Nephron progenitor cell (in vitro differentiated cells): ENCODE results near the gene DENND2D.

Experiments used
- DNase-seq: peaks from one replicate; pipeline ENCODE4 v3.0.0; 2021
- H3K27ac Mint-ChIP-seq: 2 replicates; pipeline ENCODE4 v1.8.0; 2021; ENCODE audit warnings: mild to moderate bottlenecking, moderate library complexity, mixed read lengths
- H3K27me3 Mint-ChIP-seq: 2 replicates; pipeline ENCODE4 v1.8.0; 2021; ENCODE audit warnings: mild to moderate bottlenecking, low read depth, mixed read lengths; ENCODE audit not compliant: poor library complexity
- H3K36me3 Mint-ChIP-seq: 2 replicates; pipeline ENCODE4 v1.8.0; 2021; ENCODE audit warnings: low read depth, mixed read lengths
- H3K4me1 Mint-ChIP-seq: 2 replicates; pipeline ENCODE4 v1.8.0; 2021; ENCODE audit warnings: mixed read lengths
- H3K4me3 Mint-ChIP-seq: 2 replicates; pipeline ENCODE4 v1.8.0; 2021; ENCODE audit warnings: mild to moderate bottlenecking, moderate library complexity, mixed read lengths
- H3K9me3 Mint-ChIP-seq: 2 replicates; pipeline ENCODE4 v1.8.0; 2021; ENCODE audit warnings: mild to moderate bottlenecking, moderate library complexity, mixed read lengths
- TF ChIP-seq, protein P1 (sequence below): fragments of 200-600 bp; sonication (generic); IDR thresholded peaks from 2 replicates; pipeline ENCODE4 v1.5.0; 2021; ENCODE audit warnings: antibody characterized with exemption

DENND2D gene

DNA sequence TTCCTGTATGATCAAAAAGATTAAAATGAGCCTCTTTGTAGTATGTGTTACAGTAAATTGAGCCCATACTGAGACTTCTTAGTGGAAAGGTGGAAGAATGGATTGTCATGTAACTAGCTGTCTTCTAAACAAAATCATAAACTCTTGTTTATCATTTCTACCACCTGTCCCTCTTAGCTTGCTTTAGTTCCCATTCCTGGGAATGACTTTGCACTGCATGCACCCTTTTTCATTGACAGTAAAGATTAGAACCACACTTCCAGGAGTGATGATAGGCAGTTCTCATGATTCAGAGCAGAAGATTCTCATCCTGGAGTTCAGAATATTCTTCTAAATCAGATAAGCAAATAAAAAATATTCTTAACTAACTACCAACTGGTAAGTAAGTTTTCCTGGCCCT is 28.0 kb downstream of the DENND2D start:
- peaks cover 5% of the 10 kb centered on the region for H3K4me1 Mint-ChIP-seq

DNA sequence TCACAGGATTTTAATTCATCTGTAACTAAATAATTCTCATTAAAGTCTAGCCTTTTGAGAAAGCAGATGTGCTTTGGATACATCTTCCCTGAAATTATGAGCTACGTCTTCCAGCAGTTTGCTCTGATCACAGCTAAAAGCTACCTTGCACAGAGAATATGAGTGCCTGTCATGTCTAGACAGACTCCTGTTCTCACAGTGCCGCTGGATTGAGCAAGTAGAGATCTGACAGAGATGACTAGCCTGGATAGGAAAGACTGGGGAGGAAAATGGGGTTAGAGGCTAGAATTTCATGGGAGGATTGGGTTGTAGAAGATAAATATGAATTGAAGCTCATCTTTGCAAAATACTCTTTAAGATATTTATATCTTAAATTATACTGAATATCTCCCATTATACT is 36.3 kb downstream of the DENND2D start:
- H3K9me3 Mint-ChIP-seq: no peaks in the 10 kb centered on the region
- H3K4me3 Mint-ChIP-seq: no peak overlapping the region
- no peaks in the 10 kb centered on the region for H3K4me1 Mint-ChIP-seq
- no peaks in the 10 kb centered on the region for H3K27me3 Mint-ChIP-seq
- H3K36me3 Mint-ChIP-seq: peaks cover 35% of the 10 kb centered on the region
- TF ChIP-seq, protein P1, sequence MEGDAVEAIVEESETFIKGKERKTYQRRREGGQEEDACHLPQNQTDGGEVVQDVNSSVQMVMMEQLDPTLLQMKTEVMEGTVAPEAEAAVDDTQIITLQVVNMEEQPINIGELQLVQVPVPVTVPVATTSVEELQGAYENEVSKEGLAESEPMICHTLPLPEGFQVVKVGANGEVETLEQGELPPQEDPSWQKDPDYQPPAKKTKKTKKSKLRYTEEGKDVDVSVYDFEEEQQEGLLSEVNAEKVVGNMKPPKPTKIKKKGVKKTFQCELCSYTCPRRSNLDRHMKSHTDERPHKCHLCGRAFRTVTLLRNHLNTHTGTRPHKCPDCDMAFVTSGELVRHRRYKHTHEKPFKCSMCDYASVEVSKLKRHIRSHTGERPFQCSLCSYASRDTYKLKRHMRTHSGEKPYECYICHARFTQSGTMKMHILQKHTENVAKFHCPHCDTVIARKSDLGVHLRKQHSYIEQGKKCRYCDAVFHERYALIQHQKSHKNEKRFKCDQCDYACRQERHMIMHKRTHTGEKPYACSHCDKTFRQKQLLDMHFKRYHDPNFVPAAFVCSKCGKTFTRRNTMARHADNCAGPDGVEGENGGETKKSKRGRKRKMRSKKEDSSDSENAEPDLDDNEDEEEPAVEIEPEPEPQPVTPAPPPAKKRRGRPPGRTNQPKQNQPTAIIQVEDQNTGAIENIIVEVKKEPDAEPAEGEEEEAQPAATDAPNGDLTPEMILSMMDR: no peak
- no peak for DNase-seq
- no peak overlapping the region for H3K27ac Mint-ChIP-seq

More for the DNA sequence above, 28.0 kb downstream of the DENND2D start:
- H3K27ac Mint-ChIP-seq: no peak overlapping the region
- no peak overlapping the region for H3K4me3 Mint-ChIP-seq
- no peaks in the 10 kb centered on the region for H3K9me3 Mint-ChIP-seq
- TF ChIP-seq, protein P1: no peak
- no peak for DNase-seq
- H3K27me3 Mint-ChIP-seq: no peaks in the 10 kb centered on the region
- H3K36me3 Mint-ChIP-seq: peaks cover 44% of the 10 kb centered on the region

DNA sequence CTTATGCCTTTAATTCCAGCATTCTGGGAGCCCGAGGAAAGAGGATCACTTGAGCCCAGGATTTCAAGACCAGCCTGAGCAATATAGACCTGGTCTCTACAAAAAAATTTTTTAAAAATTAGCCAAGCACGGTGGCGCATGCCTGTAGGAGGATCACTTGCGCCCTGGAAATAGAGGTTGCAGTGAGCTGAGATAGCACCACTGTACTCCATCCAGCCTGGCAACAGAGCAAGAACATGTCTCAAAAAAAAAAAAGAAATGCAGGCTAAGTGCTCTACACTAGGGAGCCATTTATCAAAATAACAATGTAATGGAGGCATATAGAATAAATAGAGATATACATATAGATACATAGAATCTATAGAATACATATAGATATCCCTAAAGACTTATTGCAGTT is 37.1 kb downstream of the DENND2D start:
- TF ChIP-seq, protein P1: no peak
- Mint-ChIP-seq H3K9me3 (no peaks in the 10 kb centered on the region), H3K27me3 (no peaks in the 10 kb centered on the region), H3K4me3 (no peak overlapping the region), H3K36me3 (peaks cover 34% of the 10 kb centered on the region), H3K4me1 (no peaks in the 10 kb centered on the region), H3K27ac (no peak overlapping the region)
- no peak for DNase-seq

- TF ChIP-seq, protein P1: no peak
- H3K36me3 Mint-ChIP-seq: peaks cover 26% of the 10 kb centered on the region
- no peak for DNase-seq
- peak overlapping the region; percentile 55 for H3K27ac Mint-ChIP-seq
- no peaks in the 10 kb centered on the region for H3K9me3 Mint-ChIP-seq
- H3K4me1 Mint-ChIP-seq: no peaks in the 10 kb centered on the region
- no peaks in the 10 kb centered on the region for H3K27me3 Mint-ChIP-seq
- H3K4me3 Mint-ChIP-seq: no peak overlapping the region
These were observed 38.0 kb downstream of the DENND2D start for GRCh38 chr1:111162488-111162880.

GRCh38 chr1:111161843-111162487 is 38.5 kb downstream of the DENND2D start:
- TF ChIP-seq, protein P1: no peak
- H3K4me1 Mint-ChIP-seq: no peaks in the 10 kb centered on the region
- peaks cover 27% of the 10 kb centered on the region for H3K36me3 Mint-ChIP-seq
- H3K27ac Mint-ChIP-seq: peak overlapping the region; percentile 55
- DNase-seq: no peak
- no peaks in the 10 kb centered on the region for H3K9me3 Mint-ChIP-seq
- no peaks in the 10 kb centered on the region for H3K27me3 Mint-ChIP-seq
- no peak overlapping the region for H3K4me3 Mint-ChIP-seq

GRCh38 chr1:111157431-111157830 is 43.0 kb downstream of the DENND2D start:
- TF ChIP-seq, protein P1: no peak
- Mint-ChIP-seq H3K27ac (no peak overlapping the region), H3K27me3 (peaks cover 3% of the 10 kb centered on the region), H3K9me3 (peaks cover 26% of the 10 kb centered on the region), H3K36me3 (peaks cover 66% of the 10 kb centered on the region), H3K4me3 (no peak overlapping the region), H3K4me1 (no peaks in the 10 kb centered on the region)
- DNase-seq: no peak
